SJCRH30 (cell line): ENCODE results near the gene NUTM1. TPM values are rescaled to one million over a fixed set of nuclear protein-coding genes. Genes with fewer than 3 reads are reported as not detected.
"Not testable (repeated sequence)": the region's sequence is repeated elsewhere in the genome, so short reads cannot be mapped to it uniquely, and the experiment has no call there.

Experiments used
- DNase-seq, 2 experiments: peaks; one replicate each; pipeline ENCODE4 v3.0.0-alpha.2; 2015 to 2020
- H3K27ac ChIP-seq: fragments of 250-450 bp; sonication (Bioruptor Pico); 2 replicates; pipeline ENCODE4 v1.5.1; 2020; ENCODE audit warnings: mild to moderate bottlenecking, moderate library complexity
- H3K27me3 ChIP-seq: fragments of 250-450 bp; sonication (Bioruptor Pico); 2 replicates; pipeline ENCODE4 v1.5.1; 2020; ENCODE audit warnings: mild to moderate bottlenecking, moderate library complexity
- H3K36me3 ChIP-seq: fragments of 250-450 bp; sonication (Bioruptor Pico); 2 replicates; pipeline ENCODE4 v1.5.1; 2020; ENCODE audit warnings: mild to moderate bottlenecking, moderate library complexity
- H3K4me1 ChIP-seq: fragments of 250-450 bp; sonication (Bioruptor Pico); 2 replicates; pipeline ENCODE4 v1.5.1; 2020; ENCODE audit warnings: mild to moderate bottlenecking, moderate library complexity
- H3K4me3 ChIP-seq: fragments of 250-450 bp; sonication (Bioruptor Pico); 2 replicates; pipeline ENCODE4 v1.5.1; 2020; ENCODE audit warnings: mild to moderate bottlenecking, moderate library complexity
- H3K9me3 ChIP-seq: fragments of 250-450 bp; sonication (Bioruptor Pico); replicated peaks from 2 replicates; pipeline ENCODE4 v1.5.1; 2020; ENCODE audit warnings: mild to moderate bottlenecking, moderate library complexity
- total RNA-seq: library from RNA; depleted of rRNA; stranded (reverse); fragments of >200 nt; shearing (Covaris generic); gene quantifications from 2 replicates; pipeline ENCODE4 v1.2.3, GENCODE V29; 2014

Gene NUTM1
- total RNA-seq, 1 experiment from 2014 or later = 0.04 TPM

DNA sequence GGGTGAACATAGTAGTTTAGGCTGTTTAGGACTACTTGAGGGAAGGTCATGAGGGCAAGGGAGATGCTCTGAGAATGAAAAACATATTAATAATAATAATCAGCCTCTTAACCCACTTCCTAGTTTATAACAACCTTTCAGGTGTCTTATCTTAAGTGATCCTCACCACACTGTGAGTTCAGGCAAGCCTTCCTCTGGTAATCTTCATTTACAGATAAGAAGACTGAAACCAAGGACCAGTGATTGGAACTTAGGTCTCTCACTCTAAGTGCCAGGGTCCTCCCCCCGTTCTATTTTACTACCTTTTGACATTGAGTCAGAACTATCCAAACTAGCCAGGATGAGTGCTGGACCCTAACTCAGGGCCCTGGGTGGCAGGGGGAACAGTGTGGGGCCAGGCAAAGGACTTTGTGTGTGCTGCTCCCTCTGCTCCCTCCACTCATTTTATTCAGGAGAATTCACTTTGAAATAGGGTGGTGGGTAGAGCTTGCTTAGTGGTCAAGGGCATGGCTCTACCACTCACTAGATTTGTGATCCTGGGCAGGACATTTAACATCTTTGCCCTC, 5.7 kb downstream of the NUTM1 start:
- H3K4me3 ChIP-seq = no peak overlapping the region

GRCh38 chr15:34349769-34350168, 6.7 kb downstream of the NUTM1 start:
- DNase-seq = no peak
- Histone ChIP-seq H3K27ac (no peak overlapping the region), H3K27me3 (0 out of 2 replicates have a peak, but pooled peaks cover 4% of the 10 kb centered on the region), H3K4me1 (no peaks in the 10 kb centered on the region), H3K9me3 (no peaks in the 10 kb centered on the region), H3K36me3 (no peaks in the 10 kb centered on the region; the same call in 1 of the 2 replicates), H3K4me3 (no peak overlapping the region)

More for the DNA sequence above, 5.7 kb downstream of the NUTM1 start:
- Histone ChIP-seq H3K4me1 (no peaks in the 10 kb centered on the region), H3K27me3 (0 out of 2 replicates have a peak, but pooled peaks cover 4% of the 10 kb centered on the region), H3K36me3 (no peaks in the 10 kb centered on the region; the same call in 1 of the 2 replicates), H3K27ac (no peak overlapping the region), H3K9me3 (no peaks in the 10 kb centered on the region)
- DNase-seq = no peak

- H3K9me3 ChIP-seq, H3K4me3 ChIP-seq, DNase-seq, H3K27me3 ChIP-seq, H3K4me1 ChIP-seq, H3K36me3 ChIP-seq, H3K27ac ChIP-seq: not testable (repeated sequence)
These were observed 9.9 kb downstream of the NUTM1 start for GRCh38 chr15:34352996-34353395.

DNA sequence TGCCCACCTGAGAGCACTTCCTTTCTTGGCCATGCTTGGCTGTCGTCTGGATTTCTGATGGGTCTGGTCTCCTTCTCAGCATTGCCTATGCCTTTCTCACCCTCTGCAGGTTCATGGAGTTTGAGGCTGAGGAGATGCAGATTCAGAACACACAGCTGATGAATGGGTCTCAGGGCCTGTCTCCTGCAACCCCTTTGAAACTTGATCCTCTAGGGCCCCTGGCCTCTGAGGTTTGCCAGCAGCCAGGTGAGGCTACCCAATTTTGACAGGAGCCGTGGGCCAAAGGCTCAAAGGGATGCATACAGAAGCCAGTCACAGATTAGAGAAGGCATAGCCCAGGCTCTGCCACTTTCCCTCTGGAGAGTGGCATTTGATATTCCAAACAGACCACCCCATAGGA, 10.5 kb downstream of the NUTM1 start:
- Histone ChIP-seq H3K4me1 (no peaks in the 10 kb centered on the region), H3K27ac (no peak overlapping the region), H3K27me3 (0 out of 2 replicates have a peak, but pooled peaks cover 4% of the 10 kb centered on the region), H3K4me3 (no peak overlapping the region), H3K36me3 (peaks cover 3% of the 10 kb centered on the region; the same call in 1 of the 2 replicates), H3K9me3 (no peaks in the 10 kb centered on the region)
- no peak for DNase-seq

DNA sequence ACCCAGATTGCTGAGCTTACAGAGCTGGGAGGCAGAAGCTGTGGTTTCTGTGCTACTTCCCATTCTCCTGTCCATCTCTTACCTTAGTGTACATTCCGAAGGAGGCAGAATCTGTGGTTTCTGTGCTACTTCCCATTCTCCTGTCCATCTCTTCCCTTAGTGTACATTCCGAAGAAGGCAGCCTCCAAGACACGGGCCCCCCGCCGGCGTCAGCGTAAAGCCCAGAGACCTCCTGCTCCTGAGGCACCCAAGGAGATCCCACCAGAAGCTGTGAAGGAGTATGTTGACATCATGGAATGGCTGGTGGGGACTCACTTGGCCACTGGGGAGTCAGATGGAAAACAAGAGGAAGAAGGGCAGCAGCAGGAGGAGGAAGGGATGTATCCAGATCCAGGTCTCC, 11.2 kb downstream of the NUTM1 start:
- no peaks in the 10 kb centered on the region for H3K27me3 ChIP-seq
- peaks cover 7% of the 10 kb centered on the region for H3K36me3 ChIP-seq
- H3K9me3 ChIP-seq = no peaks in the 10 kb centered on the region
- DNase-seq = no peak
- no peaks in the 10 kb centered on the region for H3K4me1 ChIP-seq
- H3K4me3 ChIP-seq = no peak overlapping the region
- no peak overlapping the region for H3K27ac ChIP-seq

GRCh38 chr15:34355241-34355640, 12.1 kb downstream of the NUTM1 start:
- H3K4me1 ChIP-seq = no peaks in the 10 kb centered on the region
- no peak overlapping the region for H3K4me3 ChIP-seq
- no peak overlapping the region for H3K27ac ChIP-seq
- no peaks in the 10 kb centered on the region for H3K9me3 ChIP-seq
- H3K27me3 ChIP-seq = no peaks in the 10 kb centered on the region
- DNase-seq = no peak
- H3K36me3 ChIP-seq = peaks cover 13% of the 10 kb centered on the region

- H3K9me3 ChIP-seq = no peaks in the 10 kb centered on the region
- DNase-seq = no peak
- peaks cover 13% of the 10 kb centered on the region for H3K36me3 ChIP-seq
- no peak overlapping the region for H3K4me3 ChIP-seq
- no peaks in the 10 kb centered on the region for H3K4me1 ChIP-seq
- no peaks in the 10 kb centered on the region for H3K27me3 ChIP-seq
- no peak overlapping the region for H3K27ac ChIP-seq
These were observed 14.5 kb downstream of the NUTM1 start for GRCh38 chr15:34357653-34358052.

- no peaks in the 10 kb centered on the region for H3K9me3 ChIP-seq
- H3K27ac ChIP-seq = no peak overlapping the region
- no peak for DNase-seq
- no peak overlapping the region for H3K4me3 ChIP-seq
- H3K4me1 ChIP-seq = no peaks in the 10 kb centered on the region
- peaks cover 17% of the 10 kb centered on the region for H3K36me3 ChIP-seq
- H3K27me3 ChIP-seq = no peaks in the 10 kb centered on the region
These were observed 15.3 kb downstream of the NUTM1 start for GRCh38 chr15:34358367-34358766.

DNA sequence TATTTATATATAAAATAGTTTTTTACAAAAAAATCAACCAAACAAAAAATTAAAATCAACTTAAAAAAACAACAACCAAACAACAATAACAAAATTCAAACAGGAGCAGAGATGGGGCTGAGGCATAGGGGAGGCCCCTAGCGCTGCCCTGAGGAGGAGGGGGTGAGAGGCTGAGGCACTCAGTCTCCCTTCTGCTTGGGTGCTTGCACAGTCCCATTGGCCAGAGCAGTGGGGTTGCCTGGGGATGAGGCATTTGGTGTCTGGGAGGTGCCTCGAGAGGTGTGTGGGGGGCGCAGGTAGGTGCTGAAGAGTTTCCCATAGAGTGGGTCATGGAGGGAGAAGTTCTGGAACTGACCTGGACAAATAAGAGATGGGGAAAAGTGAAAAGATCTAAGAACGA, 15.8 kb downstream of the NUTM1 start:
- no peaks in the 10 kb centered on the region for H3K27me3 ChIP-seq
- H3K27ac ChIP-seq = no peak overlapping the region
- no peak overlapping the region for H3K4me3 ChIP-seq
- H3K36me3 ChIP-seq = peaks cover 17% of the 10 kb centered on the region
- no peak for DNase-seq
- H3K9me3 ChIP-seq = no peaks in the 10 kb centered on the region
- H3K4me1 ChIP-seq = no peaks in the 10 kb centered on the region

GRCh38 chr15:34359416-34359815, 16.3 kb downstream of the NUTM1 start:
- H3K9me3 ChIP-seq = no peaks in the 10 kb centered on the region
- peaks cover 17% of the 10 kb centered on the region; the same call in 1 of the 2 replicates for H3K36me3 ChIP-seq
- no peaks in the 10 kb centered on the region for H3K4me1 ChIP-seq
- DNase-seq = no peak
- H3K27ac ChIP-seq = no peak overlapping the region
- H3K27me3 ChIP-seq = no peaks in the 10 kb centered on the region
- H3K4me3 ChIP-seq = no peak overlapping the region

GRCh38 chr15:34360298-34360697, 17.2 kb downstream of the NUTM1 start:
- Histone ChIP-seq H3K27me3 (no peaks in the 10 kb centered on the region), H3K36me3 (peaks cover 18% of the 10 kb centered on the region), H3K9me3 (no peaks in the 10 kb centered on the region), H3K27ac (no peak overlapping the region), H3K4me1 (no peaks in the 10 kb centered on the region), H3K4me3 (no peak overlapping the region)
- DNase-seq = no peak

DNA sequence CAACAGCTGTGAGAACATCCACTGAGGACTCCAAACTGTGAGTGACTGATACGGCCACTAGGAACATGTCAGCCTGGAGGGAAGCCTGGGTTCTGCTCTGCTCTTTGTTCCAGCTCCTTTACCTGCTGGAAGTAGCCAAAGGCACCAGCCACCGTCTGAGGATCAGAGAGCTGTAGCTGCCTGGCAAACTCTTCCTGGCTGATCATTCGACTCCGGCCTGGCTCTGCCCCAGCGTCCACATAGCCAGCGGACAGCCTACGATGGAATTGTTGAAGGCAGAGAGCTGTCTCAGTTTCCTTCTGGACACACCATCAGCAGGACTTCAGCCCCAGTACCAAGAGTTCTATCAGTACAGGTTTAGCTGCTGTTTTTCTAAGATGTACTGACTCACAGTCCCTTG, 18.2 kb downstream of the NUTM1 start:
- no peaks in the 10 kb centered on the region for H3K9me3 ChIP-seq
- H3K4me3 ChIP-seq = no peak overlapping the region
- peaks cover 20% of the 10 kb centered on the region for H3K36me3 ChIP-seq

GRCh38 chr15:34362047-34362773, 19.1 kb downstream of the NUTM1 start:
- no peak for DNase-seq
- Histone ChIP-seq H3K36me3 (peaks cover 20% of the 10 kb centered on the region), H3K27me3 (no peaks in the 10 kb centered on the region), H3K4me3 (no peak overlapping the region), H3K27ac (no peak overlapping the region), H3K9me3 (no peaks in the 10 kb centered on the region), H3K4me1 (peaks cover 6% of the 10 kb centered on the region; the same call in 1 of the 2 replicates)

More for the DNA sequence above, 18.2 kb downstream of the NUTM1 start:
- no peak for DNase-seq
- no peak overlapping the region for H3K27ac ChIP-seq
- peaks cover 6% of the 10 kb centered on the region; the same call in 1 of the 2 replicates for H3K4me1 ChIP-seq
- H3K27me3 ChIP-seq = no peaks in the 10 kb centered on the region

DNA sequence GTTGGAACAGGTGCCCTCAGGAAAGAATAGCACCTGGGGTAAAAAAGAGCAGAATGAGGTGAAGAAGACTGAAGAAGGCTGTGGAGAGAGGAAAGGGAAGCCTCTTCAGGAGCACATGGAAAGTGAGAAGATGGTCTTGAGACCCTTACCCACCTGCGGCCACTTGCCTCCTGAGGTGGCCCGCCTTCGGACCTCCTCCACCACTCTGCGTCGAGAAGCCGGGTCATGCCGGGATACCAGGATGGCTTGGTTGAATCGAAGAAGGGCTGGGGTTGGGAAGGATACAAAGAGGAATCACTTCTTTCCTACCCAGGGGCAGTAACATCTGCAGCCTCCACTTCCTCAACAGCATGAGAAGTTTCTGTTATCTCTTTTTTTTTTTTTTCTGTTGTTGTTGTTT, 20.9 kb downstream of the NUTM1 start:
- H3K27me3 ChIP-seq = no peaks in the 10 kb centered on the region
- no peak for DNase-seq
- H3K9me3 ChIP-seq = no peaks in the 10 kb centered on the region
- peaks cover 6% of the 10 kb centered on the region; the same call in 1 of the 2 replicates for H3K4me1 ChIP-seq
- H3K4me3 ChIP-seq = no peak overlapping the region
- H3K27ac ChIP-seq = no peak overlapping the region
- H3K36me3 ChIP-seq = peaks cover 15% of the 10 kb centered on the region

DNA sequence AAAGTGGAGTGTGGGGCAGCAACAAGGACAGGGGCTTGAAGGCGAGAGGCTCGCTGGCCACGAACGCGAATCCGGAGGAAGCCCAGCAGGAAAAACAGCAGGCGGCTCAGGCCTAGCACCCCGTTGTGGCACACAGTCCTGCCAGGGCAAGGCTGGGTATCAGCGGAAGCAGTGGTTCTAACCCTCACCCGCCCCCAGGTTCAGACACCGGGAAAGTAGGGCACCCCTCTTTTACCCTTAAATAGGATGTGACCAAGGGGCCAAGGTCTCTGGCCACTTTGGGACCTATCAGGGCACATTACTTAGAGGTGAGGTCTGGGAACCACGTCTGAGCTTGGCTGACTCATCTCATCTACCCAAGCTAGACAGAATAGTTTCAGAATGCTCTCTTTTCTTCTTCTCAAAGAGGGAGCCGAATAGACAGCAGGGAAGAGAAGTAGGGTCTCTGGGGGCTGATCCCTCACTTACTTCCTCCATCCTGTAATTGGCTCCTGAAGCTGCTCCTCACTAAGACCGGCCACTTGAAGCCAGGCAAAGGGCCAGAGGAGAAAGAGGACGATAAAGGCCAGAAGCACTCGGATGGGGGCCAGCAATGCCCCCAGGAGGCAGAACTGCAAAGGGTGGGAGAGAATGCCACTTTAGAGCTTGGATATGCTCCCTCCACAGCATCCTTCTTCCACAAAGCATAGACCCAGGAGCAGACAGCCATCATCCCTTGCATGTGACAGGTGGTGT, 22.1 kb downstream of the NUTM1 start:
- H3K36me3 ChIP-seq = peaks cover 7% of the 10 kb centered on the region
- no peak overlapping the region; the same call in 1 of the 2 replicates for H3K4me3 ChIP-seq
- H3K4me1 ChIP-seq = peaks cover 6% of the 10 kb centered on the region; the same call in 1 of the 2 replicates
- DNase-seq = no peak
- H3K9me3 ChIP-seq = no peaks in the 10 kb centered on the region
- H3K27me3 ChIP-seq = no peaks in the 10 kb centered on the region
- no peak overlapping the region for H3K27ac ChIP-seq
